B cell (primary cell): Measurements from ENCODE around the gene KRT38. TPM values are rescaled to one million over a fixed set of nuclear protein-coding genes. Genes with fewer than 3 reads are reported as not detected.
"Not testable (repeated sequence)": the region's sequence is repeated elsewhere in the genome, so short reads cannot be mapped to it uniquely, and the experiment has no call there.

ENCODE experiments used
- ATAC-seq: fragments of 200-7000 bp; cut with Tn5 transposase; one replicate; pipeline ENCODE4 v1.10.0; 2021; ENCODE audit warnings: low read depth, mild to moderate bottlenecking, moderate number of reproducible peaks, moderate library complexity
- CTCF ChIA-PET: fragments of 350-600 bp; sonication (Branson Sonifier 250); formaldehyde crosslinking; loops from one replicate; lab custom pipeline; 2021; ENCODE audit warnings: antibody characterized with exemption, inconsistent platforms; lab: Charles Lee
- POLR2A ChIA-PET: fragments of 350-600 bp; sonication (Branson Sonifier 250); formaldehyde crosslinking; loops from one replicate; lab custom pipeline; 2021; ENCODE audit warnings: antibody characterized with exemption; lab: Charles Lee
- DNase-seq: peaks from one replicate; pipeline ENCODE4 v3.0.0; 2013
- H2AFZ ChIP-seq: 2 replicates; pipeline ENCODE4 v1.6.1; 2012; ENCODE audit warnings: mild to moderate bottlenecking, low read depth, low read length; ENCODE audit not compliant: insufficient read depth, poor library complexity, severe bottlenecking
- H3K27ac ChIP-seq, 2 donors: 1 replicate in 1 of 2; 2 replicates in 1 of 2; pipeline ENCODE4 v1.5.1; 2012 to 2013; ENCODE audit warnings: low read length in 2 of 2, mild to moderate bottlenecking in 2 of 2, moderate library complexity in 1 of 2
- H3K27me3 ChIP-seq, 4 experiments: fragments of 200-600 bp in 1 of 4; sonication (generic) in 1 of 4; replicated peaks in 1 of 4; 1 replicate in 2 of 4; 2 replicates in 2 of 4; pipeline versions ENCODE4 v1.6.1 to v1.7.0; 2013 to 2016; ENCODE audit warnings: low read length in 3 of 4, mild to moderate bottlenecking in 2 of 4, mixed read lengths in 1 of 4, moderate library complexity in 1 of 4; ENCODE audit not compliant: insufficient read depth in 4 of 4, control insufficient read depth in 3 of 4; ENCODE audit errors: control extremely low read depth in 1 of 4
- H3K36me3 ChIP-seq, 2 experiments: replicated peaks in 1 of 2; 1 replicate in 1 of 2; 2 replicates in 1 of 2; pipeline versions ENCODE4 v1.6.1 to v1.7.1; 2013; ENCODE audit warnings: low read length in 1 of 2; ENCODE audit not compliant: insufficient read depth in 2 of 2, control insufficient read depth in 1 of 2; ENCODE audit errors: control extremely low read depth in 1 of 2, extremely low read depth in 1 of 2
- H3K4me1 ChIP-seq, 2 donors: fragments of 200-600 bp in 1 of 2; sonication (generic) in 1 of 2; 1 replicate in 1 of 2; 2 replicates in 1 of 2; pipeline versions ENCODE4 v1.5.1 to v1.6.1; 2013 to 2017; ENCODE audit warnings: low read length in 2 of 2; ENCODE audit not compliant: control insufficient read depth in 2 of 2, insufficient read depth in 2 of 2
- H3K4me2 ChIP-seq: replicated peaks from 2 replicates; pipeline ENCODE3; 2012; ENCODE audit warnings: mild to moderate bottlenecking, low read depth, low read length; ENCODE audit not compliant: poor library complexity, severe bottlenecking
- H3K4me3 ChIP-seq, 5 experiments: fragments of 200-600 bp in 1 of 5; sonication (generic) in 1 of 5; 1 replicate in 3 of 5; 2 replicates in 2 of 5; pipeline versions ENCODE4 v1.5.1 to v1.7.0; 2011 to 2016; ENCODE audit warnings: low read length in 4 of 5, mild to moderate bottlenecking in 4 of 5, low read depth in 2 of 5, control low read depth in 1 of 5, moderate library complexity in 1 of 5; ENCODE audit not compliant: insufficient read depth in 1 of 5; ENCODE audit errors: control extremely low read depth in 1 of 5, extremely low read depth in 1 of 5
- H3K79me2 ChIP-seq: fragments of 200-600 bp; sonication (generic); one replicate; pipeline ENCODE4 v1.6.0; 2016; ENCODE audit warnings: low read length; ENCODE audit not compliant: control insufficient read depth, insufficient read depth
- H3K9ac ChIP-seq: fragments of 200-600 bp; sonication (generic); 2 replicates; pipeline ENCODE4 v1.6.1; 2017; ENCODE audit warnings: mild to moderate bottlenecking, low read length, moderate library complexity
- H3K9me3 ChIP-seq, 3 donors: one replicate each; pipeline versions ENCODE4 v1.6.1 to v1.7.1; 2013; ENCODE audit warnings: low read length in 2 of 3; ENCODE audit not compliant: control insufficient read depth in 2 of 3, insufficient read depth in 1 of 3; ENCODE audit errors: control extremely low read depth in 1 of 3
- H4K20me1 ChIP-seq: 2 replicates; pipeline ENCODE4 v1.6.0; 2012; ENCODE audit warnings: mild to moderate bottlenecking, low read length; ENCODE audit not compliant: insufficient read depth, control insufficient read depth, poor library complexity, severe bottlenecking
- H3K27ac Mint-ChIP-seq: one replicate; pipeline ENCODE4 v1.8.0; 2021; ENCODE audit warnings: mixed read lengths
- H3K27me3 Mint-ChIP-seq: one replicate; pipeline ENCODE4 v1.8.0; 2021; ENCODE audit warnings: mixed read lengths
- H3K4me1 Mint-ChIP-seq: one replicate; pipeline ENCODE4 v1.8.0; 2021; ENCODE audit warnings: mixed read lengths
- H3K4me3 Mint-ChIP-seq: one replicate; pipeline ENCODE4 v1.8.0; 2021; ENCODE audit warnings: mixed read lengths
- H3K9me3 Mint-ChIP-seq: one replicate; pipeline ENCODE4 v1.8.0; 2022; ENCODE audit warnings: mixed read lengths; ENCODE audit not compliant: insufficient read depth
- CTCF ChIP-seq: fragments of 200-600 bp; IDR thresholded peaks from one replicate; pipeline ENCODE4 v1.8.0; 2022; ENCODE audit warnings: antibody characterized with exemption, mild to moderate bottlenecking
- EZH2 ChIP-seq: IDR thresholded peaks from 2 replicates; pipeline ENCODE4 v1.6.1; 2012; ENCODE audit warnings: borderline replicate concordance, low read depth, mild to moderate bottlenecking, moderate library complexity, low read length; ENCODE audit not compliant: insufficient read depth, poor library complexity, severe bottlenecking
- WGBS: methylation state at CpG from one replicate; pipeline ENCODE4 v1.1.5; 2013; ENCODE audit warnings: missing lambda C conversion rate; ENCODE audit not compliant: insufficient coverage; 5-methylcytosine and 5-hydroxymethylcytosine counted together
- intact Hi-C: fragments of 100-400 bp; cut with micrococcal nuclease; formaldehyde crosslinking; loops from one replicate; pipeline ENCODE4 v1.10.0; 2022
- polyA plus RNA-seq: library from polyadenylated mRNA; depleted of rRNA; stranded (reverse); fragments of >200 nt; gene quantifications from 2 replicates; pipeline ENCODE4 v1.2.3, GENCODE V29; 2012
- total RNA-seq, 2 donors: library from RNA; stranded (reverse); fragments of 120-200 nt in 1 of 2; gene quantifications; 1 replicate in 1 of 2; 2 replicates in 1 of 2; pipeline versions ENCODE4 v1.2.3 to v1.2.4, GENCODE V29; 2013 to 2022

KRT38 gene
- total and polyA plus RNA-seq, 2 donors (not counting 1 experiment from before 2014, with no cell fraction given) = not detected

GRCh38 chr17:41395611-41396010 is 45.2 kb downstream of the KRT38 start:
- WGBS = 100% methylated on average over 1 of the region's 1 CpG
- Histone ChIP-seq H3K27me3 (peaks cover 0 to 5% (median 0%) of the 10 kb centered on the region in 4 experiments), H4K20me1 (no peaks in the 10 kb centered on the region), H2AFZ (no peak overlapping the region), H3K9me3 (no peaks in the 10 kb centered on the region), H3K9ac (no peak overlapping the region), H3K4me1 (no peaks in the 10 kb centered on the region), H3K27ac (no peak overlapping the region), H3K4me3 (no peak overlapping the region), H3K79me2 (no peaks in the 10 kb centered on the region), H3K36me3 (no peaks in the 10 kb centered on the region), H3K4me2 (no peak overlapping the region)
- DNase-seq = no peak
- Mint-ChIP-seq H3K9me3 (no peaks in the 10 kb centered on the region), H3K4me3 (no peak overlapping the region), H3K27ac (no peak overlapping the region), H3K4me1 (no peaks in the 10 kb centered on the region), H3K27me3 (peaks cover 56% of the 10 kb centered on the region)
- ATAC-seq = no peak
- intact Hi-C loops = no loop called here
- TF ChIP-seq CTCF (no peak), EZH2 (no peak)
- CTCF ChIA-PET = no interaction called here
- POLR2A ChIA-PET = no interaction called here

GRCh38 chr17:41395044-41395443 is 45.7 kb downstream of the KRT38 start:
- H3K9ac ChIP-seq, H3K4me1 Mint-ChIP-seq, H3K27me3 ChIP-seq, H3K9me3 ChIP-seq, H3K9me3 Mint-ChIP-seq, intact Hi-C loops, H3K4me2 ChIP-seq, DNase-seq, H3K27ac ChIP-seq, H3K4me1 ChIP-seq, H3K27ac Mint-ChIP-seq, H4K20me1 ChIP-seq, H3K79me2 ChIP-seq, POLR2A ChIA-PET, ATAC-seq, H3K36me3 ChIP-seq, H3K4me3 Mint-ChIP-seq, CTCF ChIA-PET, H2AFZ ChIP-seq, H3K4me3 ChIP-seq: not testable (repeated sequence)
- WGBS = 85% methylated on average over 7 of the region's 12 CpGs
- peaks cover 55% of the 10 kb centered on the region for H3K27me3 Mint-ChIP-seq
